Bronchial smooth muscle cell (primary cell): ENCODE data around the gene ZFYVE21. TPM values are rescaled to one million over a fixed set of nuclear protein-coding genes. Genes with fewer than 3 reads are reported as not detected.

Experiments used
- total RNA-seq: library from RNA; depleted of rRNA; stranded (reverse); fragments of >200 nt; gene quantifications from 2 replicates; pipeline ENCODE4 v1.2.1, GENCODE V29; 2014

Gene ZFYVE21
- 70.8 and 81.3 TPM in 2 replicates for total RNA-seq

GRCh38 chr14:103715052-103716000 lies at the start of gene ZFYVE21, which contains the start of gene XRCC3:
Gene ZFYVE21, plus strand, starts transcription at chr14:103715810. Its CDS starts 32 bp downstream, at chr14:103715842.
Gene XRCC3, minus strand, starts transcription at chr14:103715451. Its CDS starts 4,364 bp downstream, at chr14:103711087.

Other genes starting within 250 kb of the ZFYVE21 start
- 60.8 and 79.3 TPM in 2 replicates for gene CKB, start 193.0 kb upstream of the ZFYVE21 start, total RNA-seq
- gene TRMT61A, start 186.6 kb upstream of the ZFYVE21 start, total RNA-seq = 6.8 and 9.8 TPM in 2 replicates
- gene BAG5, start 153.2 kb upstream of the ZFYVE21 start, total RNA-seq = 15.9 and 17.8 TPM in 2 replicates
- 7.1 and 17.5 TPM in 2 replicates for gene COA8, start 152.8 kb upstream of the ZFYVE21 start, total RNA-seq
- 203 and 229 TPM in 2 replicates for gene KLC1, start 86.6 kb upstream of the ZFYVE21 start, total RNA-seq
- gene XRCC3, start 359 bp upstream of the ZFYVE21 start, total RNA-seq = 3.2 and 5.0 TPM in 2 replicates
- 1.8 and 2.2 TPM in 2 replicates for gene PPP1R13B, start 131.8 kb downstream of the ZFYVE21 start, total RNA-seq
- 0.47 and 1.6 TPM in 2 replicates for gene TDRD9, start 212.6 kb downstream of the ZFYVE21 start, total RNA-seq
- not detected in 2 replicates for gene RD3L, start 226.7 kb downstream of the ZFYVE21 start, total RNA-seq